KMS-11 (cell line): ENCODE measurements around the gene DNAAF1.

Experiments
- H2AFZ ChIP-seq: fragments of 200-600 bp; sonication (generic); 2 replicates; pipeline ENCODE4 v1.6.1; 2016; ENCODE audit warnings: antibody characterized with exemption, mixed run types, low read depth
- H3K27ac ChIP-seq: fragments of 200-600 bp; sonication (generic); 2 replicates; pipeline ENCODE4 v1.6.1; 2016; ENCODE audit warnings: mild to moderate bottlenecking, mixed run types
- H3K27me3 ChIP-seq: fragments of 200-600 bp; sonication (generic); 2 replicates; pipeline ENCODE4 v1.6.1; 2017; ENCODE audit warnings: mild to moderate bottlenecking, low read depth, mixed run types, moderate library complexity; ENCODE audit not compliant: insufficient read depth
- H3K36me3 ChIP-seq: fragments of 200-600 bp; sonication (generic); 2 replicates; pipeline ENCODE4 v1.6.1; 2017; ENCODE audit warnings: mild to moderate bottlenecking, mixed run types; ENCODE audit not compliant: insufficient read depth
- H3K4me1 ChIP-seq: fragments of 200-600 bp; sonication (generic); 2 replicates; pipeline ENCODE4 v1.6.1; 2016; ENCODE audit warnings: mild to moderate bottlenecking, low read depth, mixed run types; ENCODE audit not compliant: poor library complexity, severe bottlenecking
- H3K4me2 ChIP-seq: fragments of 200-600 bp; sonication (generic); 2 replicates; pipeline ENCODE4 v1.7.0; 2016; ENCODE audit warnings: mild to moderate bottlenecking, mixed run types
- H3K4me3 ChIP-seq: fragments of 200-600 bp; sonication (generic); IDR thresholded peaks from 2 replicates; pipeline ENCODE4 v1.6.1; 2017; ENCODE audit warnings: low read depth, low read length, mixed read lengths; ENCODE audit not compliant: insufficient read depth
- H3K79me2 ChIP-seq: fragments of 200-600 bp; sonication (generic); 2 replicates; pipeline ENCODE4 v1.6.1; 2016; ENCODE audit warnings: low read depth, mixed run types; ENCODE audit not compliant: insufficient read depth
- H3K9ac ChIP-seq: fragments of 200-600 bp; sonication (generic); 2 replicates; pipeline ENCODE4 v1.6.1; 2016; ENCODE audit warnings: mild to moderate bottlenecking, mixed run types
- H4K20me1 ChIP-seq: fragments of 200-600 bp; sonication (generic); 2 replicates; pipeline ENCODE4 v1.6.1; 2016; ENCODE audit warnings: mild to moderate bottlenecking, mixed run types; ENCODE audit not compliant: insufficient read depth
- TF ChIP-seq, protein P1 (sequence below): fragments of 200-600 bp; sonication (generic); conservative IDR thresholded peaks from 2 replicates; pipeline ENCODE4 v1.6.1; 2017; ENCODE audit warnings: low read depth, mild to moderate bottlenecking, antibody characterized with exemption, low read length, moderate library complexity, mixed read lengths

DNAAF1 gene

DNA sequence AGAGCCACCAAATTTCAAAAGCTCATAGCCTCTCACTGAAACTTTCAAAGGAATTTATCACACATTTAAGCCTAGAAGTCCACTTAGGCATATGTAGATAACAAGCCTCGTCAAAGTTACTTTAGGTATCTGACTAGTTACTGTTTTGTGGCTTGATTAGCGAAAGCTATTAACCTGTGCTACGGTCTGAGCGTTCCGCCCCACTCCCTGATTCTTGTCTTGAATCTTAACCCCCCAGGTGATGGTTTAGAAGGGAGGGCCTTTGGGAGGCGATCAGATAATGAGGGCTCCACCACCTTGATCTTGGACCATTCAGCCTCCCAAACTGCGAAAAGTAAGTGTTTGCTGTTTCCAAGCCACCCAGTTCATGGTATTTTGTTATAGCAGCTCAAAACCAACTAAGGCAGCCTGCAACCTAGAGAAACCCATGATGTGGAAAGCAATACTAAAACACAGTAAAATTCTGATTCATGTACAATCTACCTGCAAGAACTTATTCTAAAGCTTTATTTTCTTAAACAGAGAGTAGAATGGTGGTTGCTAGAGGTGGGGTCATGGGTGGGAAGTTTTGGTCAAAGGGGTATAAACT is 7.2 kb upstream of the DNAAF1 start:
- Histone ChIP-seq H3K36me3 (no peaks in the 10 kb centered on the region), H3K4me1 (peaks cover 73% of the 10 kb centered on the region), H3K79me2 (peaks cover 18% of the 10 kb centered on the region), H4K20me1 (no peaks in the 10 kb centered on the region), H2AFZ (no peak overlapping the region), H3K9ac (peak overlapping the region; percentile 37; the same call in 1 of the 2 replicates), H3K4me3 (no peak overlapping the region), H3K27me3 (no peaks in the 10 kb centered on the region), H3K4me2 (peak overlapping the region; percentile 91), H3K27ac (peak overlapping the region; percentile 67)
- TF ChIP-seq, protein P1, sequence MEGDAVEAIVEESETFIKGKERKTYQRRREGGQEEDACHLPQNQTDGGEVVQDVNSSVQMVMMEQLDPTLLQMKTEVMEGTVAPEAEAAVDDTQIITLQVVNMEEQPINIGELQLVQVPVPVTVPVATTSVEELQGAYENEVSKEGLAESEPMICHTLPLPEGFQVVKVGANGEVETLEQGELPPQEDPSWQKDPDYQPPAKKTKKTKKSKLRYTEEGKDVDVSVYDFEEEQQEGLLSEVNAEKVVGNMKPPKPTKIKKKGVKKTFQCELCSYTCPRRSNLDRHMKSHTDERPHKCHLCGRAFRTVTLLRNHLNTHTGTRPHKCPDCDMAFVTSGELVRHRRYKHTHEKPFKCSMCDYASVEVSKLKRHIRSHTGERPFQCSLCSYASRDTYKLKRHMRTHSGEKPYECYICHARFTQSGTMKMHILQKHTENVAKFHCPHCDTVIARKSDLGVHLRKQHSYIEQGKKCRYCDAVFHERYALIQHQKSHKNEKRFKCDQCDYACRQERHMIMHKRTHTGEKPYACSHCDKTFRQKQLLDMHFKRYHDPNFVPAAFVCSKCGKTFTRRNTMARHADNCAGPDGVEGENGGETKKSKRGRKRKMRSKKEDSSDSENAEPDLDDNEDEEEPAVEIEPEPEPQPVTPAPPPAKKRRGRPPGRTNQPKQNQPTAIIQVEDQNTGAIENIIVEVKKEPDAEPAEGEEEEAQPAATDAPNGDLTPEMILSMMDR = no peak

DNA sequence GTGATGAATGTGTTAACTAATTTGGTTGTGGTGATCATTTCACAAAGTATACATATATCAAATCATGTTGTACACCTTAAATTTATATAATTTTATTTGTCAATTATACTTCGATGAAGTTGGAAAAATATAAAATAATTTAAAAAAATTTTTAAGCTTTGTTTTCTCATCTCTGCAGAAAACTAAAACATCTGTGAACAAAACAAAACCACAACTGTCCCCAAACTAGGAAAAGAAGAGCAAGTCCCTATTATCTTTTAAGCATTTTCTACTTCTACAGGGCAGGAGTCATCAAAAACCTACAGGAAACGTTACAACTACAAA is 6.6 kb upstream of the DNAAF1 start:
- H3K9ac ChIP-seq = peak overlapping the region; percentile 37; the same call in 1 of the 2 replicates
- H3K79me2 ChIP-seq = peaks cover 24% of the 10 kb centered on the region
- H3K27ac ChIP-seq = peak overlapping the region; percentile 67

DNA sequence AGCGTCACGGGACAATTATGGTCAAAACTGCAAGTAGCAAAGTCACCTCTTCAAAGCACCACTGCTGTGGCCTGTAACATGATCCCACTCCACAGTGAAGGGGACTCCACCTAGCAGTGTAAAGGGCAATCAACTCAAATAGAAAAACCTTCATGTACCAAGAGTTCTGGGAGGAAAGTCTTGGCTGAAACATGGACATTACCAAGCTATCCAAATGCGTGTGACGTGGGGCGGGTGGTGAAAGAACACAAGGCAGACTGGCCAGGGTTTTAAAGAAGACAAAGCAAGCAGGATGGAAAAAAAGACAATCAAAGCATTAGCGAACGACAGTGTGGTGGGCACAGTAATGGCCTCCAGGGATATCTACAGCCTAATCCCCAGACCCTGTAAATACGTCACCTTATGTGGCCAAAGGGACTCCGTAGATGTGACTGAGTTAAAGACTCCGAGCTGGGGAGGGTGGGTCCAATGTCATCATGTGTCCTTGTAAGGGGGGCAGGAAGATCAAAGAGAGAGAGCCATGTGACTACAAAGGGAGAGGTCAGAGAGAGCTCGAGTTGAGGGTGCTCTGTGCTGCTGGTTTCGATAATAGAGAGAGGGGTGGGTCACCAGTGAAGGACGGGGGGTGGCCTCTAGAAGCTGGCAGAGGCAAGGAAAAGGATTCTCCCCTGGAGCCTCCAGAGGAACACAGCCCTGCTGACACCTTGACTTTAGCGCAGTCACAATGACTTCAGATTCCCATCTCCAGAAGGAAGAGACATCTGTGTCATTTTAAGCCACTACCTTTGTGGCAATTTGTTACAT is 6.1 kb upstream of the DNAAF1 start:
- peaks cover 61% of the 10 kb centered on the region for H3K4me1 ChIP-seq
- H3K36me3 ChIP-seq = no peaks in the 10 kb centered on the region
- no peaks in the 10 kb centered on the region for H3K27me3 ChIP-seq
- H3K4me2 ChIP-seq = peak overlapping the region; percentile 91
- H2AFZ ChIP-seq = peak overlapping the region; percentile 23; the same call in 1 of the 2 replicates
- no peaks in the 10 kb centered on the region for H4K20me1 ChIP-seq
- H3K4me3 ChIP-seq = no peak overlapping the region
- peak overlapping the region; percentile 67 for H3K27ac ChIP-seq
- H3K79me2 ChIP-seq = peaks cover 22% of the 10 kb centered on the region
- peak overlapping the region; percentile 37; the same call in 1 of the 2 replicates for H3K9ac ChIP-seq
- TF ChIP-seq, protein P1 = no peak; the same call in 1 of the 2 replicates

More for the DNA sequence above, 6.6 kb upstream of the DNAAF1 start:
- Histone ChIP-seq H3K4me2 (peak overlapping the region; percentile 91), H3K4me1 (peaks cover 67% of the 10 kb centered on the region), H4K20me1 (no peaks in the 10 kb centered on the region), H2AFZ (no peak overlapping the region), H3K4me3 (no peak overlapping the region), H3K27me3 (no peaks in the 10 kb centered on the region), H3K36me3 (no peaks in the 10 kb centered on the region)
- TF ChIP-seq, protein P1 = no peak

- Histone ChIP-seq H3K79me2 (peaks cover 21% of the 10 kb centered on the region; the same call in 1 of the 2 replicates), H3K27ac (peak overlapping the region; percentile 67), H4K20me1 (no peaks in the 10 kb centered on the region), H3K4me2 (peak overlapping the region; percentile 91), H3K27me3 (no peaks in the 10 kb centered on the region), H3K36me3 (no peaks in the 10 kb centered on the region), H2AFZ (peak overlapping the region; percentile 23; the same call in 1 of the 2 replicates), H3K9ac (peak overlapping the region; percentile 37; the same call in 1 of the 2 replicates), H3K4me1 (peaks cover 54% of the 10 kb centered on the region), H3K4me3 (no peak overlapping the region)
- TF ChIP-seq, protein P1 = no peak
Observed at GRCh38 chr16:84139628-84140258, 5.4 kb upstream of the DNAAF1 start.
